ENCODE data around the gene FAM53C. TPM values are rescaled to one million over a fixed set of nuclear protein-coding genes. Genes with fewer than 3 reads are reported as not detected.

The FAM53C gene
- polyA plus RNA-seq, 4 donors, result 5.4 to 28.1 (median 8.5) TPM

GRCh38 chr5:138366632-138367382, 28.7 kb downstream of the FAM53C start:
- DNase-seq (no peak), FAIRE-seq (no peak)
- Histone ChIP-seq H3K27me3 (ENCODE audit: control insufficient read depth in 3 of 3, insufficient read depth in 3 of 3, low read length in 3 of 3) (no peaks in the 10 kb centered on the region), H3K4me3 (ENCODE audit: low read depth in 1 of 3, low read length in 3 of 3) (no peak overlapping the region), H3K9me3 (ENCODE audit: control insufficient read depth in 2 of 2, insufficient read depth in 1 of 2, low read depth in 1 of 2, low read length in 1 of 2) (no peaks in the 10 kb centered on the region), H3K27ac (ENCODE audit: low read depth in 1 of 3, low read length in 2 of 3) (no peak overlapping the region), H3K36me3 (ENCODE audit: control insufficient read depth in 3 of 3, insufficient read depth in 2 of 3, low read depth in 1 of 3, low read length in 3 of 3) (peaks cover 0 to 11% (median 0%) of the 10 kb centered on the region in 3 donors), H3K4me1 (ENCODE audit: control insufficient read depth in 3 of 3, insufficient read depth in 2 of 3, low read depth in 1 of 3, low read length in 2 of 3) (peaks cover 0 to 9% (median 0%) of the 10 kb centered on the region in 3 donors)
- 45 to 58% (median 56%) methylated on average over 4 of the region's 4 CpGs for WGBS, 3 donors

- Histone ChIP-seq H3K4me1 (ENCODE audit: control insufficient read depth in 3 of 3, insufficient read depth in 2 of 3, low read depth in 1 of 3, low read length in 2 of 3) (peaks cover 0 to 9% (median 0%) of the 10 kb centered on the region in 3 donors), H3K27me3 (ENCODE audit: control insufficient read depth in 3 of 3, insufficient read depth in 3 of 3, low read length in 3 of 3) (no peaks in the 10 kb centered on the region), H3K27ac (ENCODE audit: low read depth in 1 of 3, low read length in 2 of 3) (peak overlapping the region in 1 of 3 donors; percentile 22), H3K9me3 (ENCODE audit: control insufficient read depth in 2 of 2, insufficient read depth in 1 of 2, low read depth in 1 of 2, low read length in 1 of 2) (no peaks in the 10 kb centered on the region), H3K4me3 (ENCODE audit: low read depth in 1 of 3, low read length in 3 of 3) (no peak overlapping the region), H3K36me3 (ENCODE audit: control insufficient read depth in 3 of 3, insufficient read depth in 2 of 3, low read depth in 1 of 3, low read length in 3 of 3) (peaks cover 0 to 16% (median 3%) of the 10 kb centered on the region in 3 donors)
- DNase-seq, result no peak
- FAIRE-seq, result no peak
- 73 to 78% (median 77%) methylated on average over 5 of the region's 5 CpGs for WGBS, 3 donors
Observed at GRCh38 chr5:138369261-138369660, 31.2 kb downstream of the FAM53C start.

- WGBS, 3 donors, result 64 to 85% (median 84%) methylated on average over 2 of the region's 2 CpGs
- no peak for FAIRE-seq
- H3K4me1 ChIP-seq (ENCODE audit: control insufficient read depth in 3 of 3, insufficient read depth in 2 of 3, low read depth in 1 of 3, low read length in 2 of 3), result peaks cover 0 to 9% (median 0%) of the 10 kb centered on the region in 3 donors
Observed at GRCh38 chr5:138369706-138370105, 31.6 kb downstream of the FAM53C start.

GRCh38 chr5:138370537-138370936, 32.5 kb downstream of the FAM53C start:
- Histone ChIP-seq H3K27ac (ENCODE audit: low read depth in 1 of 3, low read length in 2 of 3) (no peak overlapping the region), H3K4me1 (ENCODE audit: control insufficient read depth in 3 of 3, insufficient read depth in 2 of 3, low read depth in 1 of 3, low read length in 2 of 3) (peaks cover 0 to 9% (median 0%) of the 10 kb centered on the region in 3 donors), H3K36me3 (ENCODE audit: control insufficient read depth in 3 of 3, insufficient read depth in 2 of 3, low read depth in 1 of 3, low read length in 3 of 3) (peaks cover 0 to 21% (median 3%) of the 10 kb centered on the region in 3 donors), H3K9me3 (ENCODE audit: control insufficient read depth in 2 of 2, insufficient read depth in 1 of 2, low read depth in 1 of 2, low read length in 1 of 2) (no peaks in the 10 kb centered on the region), H3K4me3 (ENCODE audit: low read depth in 1 of 3, low read length in 3 of 3) (no peak overlapping the region), H3K27me3 (ENCODE audit: control insufficient read depth in 3 of 3, insufficient read depth in 3 of 3, low read length in 3 of 3) (no peaks in the 10 kb centered on the region)
- 89 to 98% (median 95%) methylated on average over 3 of the region's 3 CpGs for WGBS, 3 donors
- no peak for DNase-seq
- FAIRE-seq, result no peak

More at GRCh38 chr5:138369706-138370105, 31.6 kb downstream of the FAM53C start:
- Histone ChIP-seq H3K4me3 (ENCODE audit: low read depth in 1 of 3, low read length in 3 of 3) (no peak overlapping the region), H3K36me3 (ENCODE audit: control insufficient read depth in 3 of 3, insufficient read depth in 2 of 3, low read depth in 1 of 3, low read length in 3 of 3) (peaks cover 0 to 17% (median 3%) of the 10 kb centered on the region in 3 donors), H3K9me3 (ENCODE audit: control insufficient read depth in 2 of 2, insufficient read depth in 1 of 2, low read depth in 1 of 2, low read length in 1 of 2) (no peaks in the 10 kb centered on the region), H3K27me3 (ENCODE audit: control insufficient read depth in 3 of 3, insufficient read depth in 3 of 3, low read length in 3 of 3) (no peaks in the 10 kb centered on the region), H3K27ac (ENCODE audit: low read depth in 1 of 3, low read length in 2 of 3) (peak overlapping the region in 1 of 3 donors; percentile 22)
- DNase-seq, result no peak

- Histone ChIP-seq H3K27ac (ENCODE audit: low read depth in 1 of 3, low read length in 2 of 3) (no peak overlapping the region), H3K36me3 (ENCODE audit: control insufficient read depth in 3 of 3, insufficient read depth in 2 of 3, low read depth in 1 of 3, low read length in 3 of 3) (peaks cover 0 to 27% (median 5%) of the 10 kb centered on the region in 3 donors), H3K9me3 (ENCODE audit: control insufficient read depth in 2 of 2, insufficient read depth in 1 of 2, low read depth in 1 of 2, low read length in 1 of 2) (no peaks in the 10 kb centered on the region), H3K4me3 (ENCODE audit: low read depth in 1 of 3, low read length in 3 of 3) (no peak overlapping the region), H3K27me3 (ENCODE audit: control insufficient read depth in 3 of 3, insufficient read depth in 3 of 3, low read length in 3 of 3) (no peaks in the 10 kb centered on the region), H3K4me1 (ENCODE audit: control insufficient read depth in 3 of 3, insufficient read depth in 2 of 3, low read depth in 1 of 3, low read length in 2 of 3) (peaks cover 0 to 9% (median 0%) of the 10 kb centered on the region in 3 donors)
- DNase-seq, result no peak
- WGBS, 3 donors, result 89 to 92% (median 92%) methylated on average over 2 of the region's 2 CpGs
- FAIRE-seq, result no peak
Observed at GRCh38 chr5:138371454-138371853, 33.4 kb downstream of the FAM53C start.

GRCh38 chr5:138372225-138372624, 34.2 kb downstream of the FAM53C start:
- 75 to 78% (median 77%) methylated on average over 1 of the region's 1 CpG for WGBS, 3 donors
- FAIRE-seq, result no peak
- peaks cover 0 to 27% (median 5%) of the 10 kb centered on the region in 3 donors for H3K36me3 ChIP-seq (ENCODE audit: control insufficient read depth in 3 of 3, insufficient read depth in 2 of 3, low read depth in 1 of 3, low read length in 3 of 3)
- H3K4me1 ChIP-seq (ENCODE audit: control insufficient read depth in 3 of 3, insufficient read depth in 2 of 3, low read depth in 1 of 3, low read length in 2 of 3), result peaks cover 0 to 7% (median 0%) of the 10 kb centered on the region in 3 donors
- H3K27ac ChIP-seq (ENCODE audit: low read depth in 1 of 3, low read length in 2 of 3), result no peak overlapping the region
- DNase-seq, result no peak
- no peaks in the 10 kb centered on the region for H3K9me3 ChIP-seq (ENCODE audit: control insufficient read depth in 2 of 2, insufficient read depth in 1 of 2, low read depth in 1 of 2, low read length in 1 of 2)
- H3K27me3 ChIP-seq (ENCODE audit: control insufficient read depth in 3 of 3, insufficient read depth in 3 of 3, low read length in 3 of 3), result no peaks in the 10 kb centered on the region
- H3K4me3 ChIP-seq (ENCODE audit: low read depth in 1 of 3, low read length in 3 of 3), result no peak overlapping the region

GRCh38 chr5:138372653-138373052, 34.6 kb downstream of the FAM53C start:
- Histone ChIP-seq H3K4me1 (ENCODE audit: control insufficient read depth in 3 of 3, insufficient read depth in 2 of 3, low read depth in 1 of 3, low read length in 2 of 3) (peaks cover 0 to 7% (median 0%) of the 10 kb centered on the region in 3 donors), H3K27ac (ENCODE audit: low read depth in 1 of 3, low read length in 2 of 3) (no peak overlapping the region), H3K27me3 (ENCODE audit: control insufficient read depth in 3 of 3, insufficient read depth in 3 of 3, low read length in 3 of 3) (no peaks in the 10 kb centered on the region), H3K36me3 (ENCODE audit: control insufficient read depth in 3 of 3, insufficient read depth in 2 of 3, low read depth in 1 of 3, low read length in 3 of 3) (peaks cover 0 to 29% (median 7%) of the 10 kb centered on the region in 3 donors), H3K4me3 (ENCODE audit: low read depth in 1 of 3, low read length in 3 of 3) (no peak overlapping the region), H3K9me3 (ENCODE audit: control insufficient read depth in 2 of 2, insufficient read depth in 1 of 2, low read depth in 1 of 2, low read length in 1 of 2) (no peaks in the 10 kb centered on the region)
- 70 to 84% (median 76%) methylated on average over 5 of the region's 5 CpGs for WGBS, 3 donors
- FAIRE-seq (no peak), DNase-seq (no peak)

- Histone ChIP-seq H3K4me1 (ENCODE audit: control insufficient read depth in 3 of 3, insufficient read depth in 2 of 3, low read depth in 1 of 3, low read length in 2 of 3) (no peaks in the 10 kb centered on the region), H3K27ac (ENCODE audit: low read depth in 1 of 3, low read length in 2 of 3) (no peak overlapping the region), H3K9me3 (ENCODE audit: control insufficient read depth in 2 of 2, insufficient read depth in 1 of 2, low read depth in 1 of 2, low read length in 1 of 2) (no peaks in the 10 kb centered on the region), H3K36me3 (ENCODE audit: control insufficient read depth in 3 of 3, insufficient read depth in 2 of 3, low read depth in 1 of 3, low read length in 3 of 3) (peaks cover 15 to 39% (median 15%) of the 10 kb centered on the region in 3 donors), H3K27me3 (ENCODE audit: control insufficient read depth in 3 of 3, insufficient read depth in 3 of 3, low read length in 3 of 3) (no peaks in the 10 kb centered on the region), H3K4me3 (ENCODE audit: low read depth in 1 of 3, low read length in 3 of 3) (no peak overlapping the region)
- WGBS, 3 donors, result 95 to 96% (median 96%) methylated on average over 8 of the region's 8 CpGs
- no peak for FAIRE-seq
- DNase-seq, result no peak
Observed at GRCh38 chr5:138382347-138382746, 44.3 kb downstream of the FAM53C start.
